Astrocyte of the hippocampus (primary cell): ENCODE measurements around the gene CUEDC1.

Experiments
- DNase-seq: peaks from one replicate; pipeline ENCODE4 v3.0.0; 2011; ENCODE audit warnings: low read depth, low spot score

The CUEDC1 gene, protein sequence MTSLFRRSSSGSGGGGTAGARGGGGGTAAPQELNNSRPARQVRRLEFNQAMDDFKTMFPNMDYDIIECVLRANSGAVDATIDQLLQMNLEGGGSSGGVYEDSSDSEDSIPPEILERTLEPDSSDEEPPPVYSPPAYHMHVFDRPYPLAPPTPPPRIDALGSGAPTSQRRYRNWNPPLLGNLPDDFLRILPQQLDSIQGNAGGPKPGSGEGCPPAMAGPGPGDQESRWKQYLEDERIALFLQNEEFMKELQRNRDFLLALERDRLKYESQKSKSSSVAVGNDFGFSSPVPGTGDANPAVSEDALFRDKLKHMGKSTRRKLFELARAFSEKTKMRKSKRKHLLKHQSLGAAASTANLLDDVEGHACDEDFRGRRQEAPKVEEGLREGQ

GRCh38 chr17:57955183-57955931 is at the start of gene CUEDC1:
Gene CUEDC1, minus strand, starts transcription at chr17:57955412. Its CDS starts 69,848 bp downstream, at chr17:57885564.
- DNase-seq, result peak; percentile 89

DNA sequence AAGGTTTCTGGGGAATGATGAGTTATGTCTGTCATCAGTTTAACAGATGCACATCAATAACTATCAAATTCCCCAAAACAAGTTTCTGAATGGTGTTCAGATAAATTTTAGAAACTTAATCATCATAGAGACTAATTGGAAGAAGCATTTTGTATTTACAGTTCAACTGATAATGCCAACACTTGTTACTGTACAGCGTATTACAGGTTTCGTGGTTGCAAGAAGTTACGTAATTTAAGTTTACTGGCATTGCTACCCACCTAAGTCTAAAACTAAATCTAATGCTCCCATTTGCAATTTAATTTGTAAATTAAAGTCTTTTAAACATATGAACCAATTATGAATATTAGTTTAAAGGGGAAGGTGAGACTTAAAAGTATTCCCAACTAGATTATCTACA is 48.8 kb upstream of the CUEDC1 start:
- DNase-seq, result no peak

- DNase-seq, result no peak
Measured at GRCh38 chr17:58002973-58003372, 47.8 kb upstream of the CUEDC1 start.

GRCh38 chr17:58002154-58002948 is 47.1 kb upstream of the CUEDC1 start:
- DNase-seq, result no peak

DNA sequence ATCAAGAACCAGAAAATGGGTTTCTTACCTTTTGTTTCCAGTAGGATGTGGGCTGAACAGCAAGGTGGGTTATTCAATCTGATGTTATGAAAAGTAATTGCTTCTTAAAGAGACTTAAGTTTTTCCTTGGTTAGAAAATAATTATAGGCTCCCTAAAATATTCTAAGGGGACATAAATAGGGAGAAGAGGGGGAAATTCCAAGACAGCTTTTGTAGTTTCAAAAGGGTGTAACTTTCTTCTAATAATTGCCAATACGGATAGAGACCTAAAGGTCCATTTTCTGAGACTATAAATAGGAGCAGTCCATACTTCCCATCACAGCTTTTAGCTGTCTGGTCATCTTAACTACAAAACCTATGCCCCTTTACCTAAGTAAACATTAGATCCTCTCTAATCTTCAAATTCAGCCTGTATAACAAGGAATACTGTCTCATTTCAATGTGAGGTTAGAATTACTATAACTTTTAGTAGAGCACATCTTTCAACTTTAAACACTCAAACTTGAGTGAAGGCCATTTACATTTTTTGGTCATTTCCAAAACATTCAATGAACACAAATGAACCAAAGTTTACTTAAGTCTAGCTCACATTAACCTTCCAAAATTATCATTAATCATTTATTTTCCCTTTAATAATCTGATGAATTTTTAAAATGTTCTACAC is 46.4 kb upstream of the CUEDC1 start:
- no peak for DNase-seq

- DNase-seq, result peak; percentile 85
Measured at GRCh38 chr17:57999496-58000017, 44.3 kb upstream of the CUEDC1 start.

DNA sequence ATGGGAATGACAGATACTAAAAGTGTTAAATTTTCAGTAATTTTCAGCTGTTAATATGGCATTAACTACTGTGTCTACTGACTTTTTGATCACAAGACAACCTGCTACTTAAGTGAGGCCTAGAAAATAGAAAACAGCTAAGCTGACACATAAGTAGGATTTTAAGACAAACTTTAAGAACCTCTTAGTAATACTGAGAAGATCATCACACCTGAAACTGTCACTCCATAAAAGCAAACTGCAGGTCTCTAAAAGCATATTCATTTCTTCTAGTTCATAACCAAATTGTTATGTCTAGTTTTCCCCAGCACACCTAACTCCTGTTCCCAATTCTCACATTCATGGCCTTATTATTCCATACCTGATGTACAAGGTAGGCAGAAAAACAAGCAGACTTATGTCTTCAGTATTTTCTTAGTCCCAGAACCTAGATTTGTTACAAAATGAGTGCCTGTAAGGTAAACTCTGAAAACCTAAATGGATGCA is 43.8 kb upstream of the CUEDC1 start:
- DNase-seq, result no peak

DNA sequence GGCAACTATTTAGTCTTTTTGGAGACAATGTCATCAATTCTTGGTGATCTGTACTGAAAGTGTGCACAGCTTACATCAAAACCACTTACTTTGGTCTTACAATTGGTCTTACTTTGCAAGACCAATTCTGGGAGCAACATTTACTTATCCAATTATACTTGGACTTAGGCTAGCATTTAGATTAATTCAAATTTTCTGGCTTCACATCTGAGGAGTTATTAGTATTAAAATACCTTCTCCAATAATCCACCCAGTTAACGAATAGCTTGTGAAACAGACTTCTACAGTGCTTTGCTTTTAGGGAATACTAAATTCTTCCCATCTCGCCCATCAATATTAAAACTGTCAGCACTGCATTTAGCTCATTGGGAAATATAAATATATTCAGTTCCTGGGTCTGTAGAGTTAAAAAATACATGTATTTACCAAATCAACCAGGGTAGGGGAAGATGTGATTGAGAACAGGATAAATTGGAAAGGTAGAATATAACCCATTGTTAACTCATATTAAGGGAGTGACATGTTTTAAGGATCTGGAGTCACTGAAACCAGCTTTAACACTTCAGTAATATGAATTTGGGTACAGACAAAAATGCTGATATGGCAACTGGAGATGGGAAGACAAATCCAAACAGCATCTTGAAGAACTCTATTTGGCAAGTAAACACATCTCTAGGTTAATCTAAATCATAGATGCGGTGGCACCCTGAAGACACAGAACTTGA is 42.0 kb upstream of the CUEDC1 start:
- DNase-seq, result no peak

DNA sequence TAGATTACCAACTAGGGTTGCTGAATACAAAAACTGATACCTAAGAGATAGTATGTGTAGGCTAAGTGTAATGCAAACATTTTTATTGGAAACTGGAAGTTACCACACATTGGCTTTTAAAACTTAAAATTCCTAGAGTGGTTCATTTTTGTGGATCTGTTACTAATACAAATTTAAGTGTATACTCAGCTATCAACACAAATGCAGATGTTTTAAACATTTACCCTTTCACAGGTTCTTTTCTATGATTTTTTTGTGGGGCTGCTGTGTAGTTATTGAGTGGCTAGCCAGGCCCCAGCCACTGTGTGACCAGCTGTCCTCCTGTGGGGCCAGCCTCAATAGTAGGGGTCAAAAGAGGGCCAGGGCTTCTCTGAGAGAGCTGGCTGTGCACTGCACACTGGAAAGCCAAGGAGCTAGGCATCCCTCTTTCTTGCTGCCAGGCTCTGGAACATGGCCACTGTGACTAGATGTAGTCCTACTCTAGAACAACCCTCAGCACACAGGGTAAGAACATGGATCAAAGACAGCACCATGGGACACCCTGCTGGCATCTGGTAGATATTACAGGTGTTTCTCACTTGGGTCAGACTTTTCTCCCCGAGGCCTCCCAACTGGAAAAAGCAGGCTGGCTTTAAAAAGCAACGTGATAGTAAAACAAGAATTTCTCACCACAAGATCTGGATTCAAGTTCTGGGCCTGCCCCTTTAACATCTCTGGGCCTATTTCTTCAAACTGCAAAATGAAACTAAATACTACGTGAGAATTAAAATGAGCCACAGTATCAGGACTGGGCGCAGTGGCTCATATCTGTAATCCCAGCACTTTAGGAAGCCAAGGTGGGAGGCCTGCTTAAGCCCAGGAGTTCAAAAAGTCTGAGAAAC is 40.1 kb upstream of the CUEDC1 start:
- DNase-seq, result peak; percentile 89

GRCh38 chr17:57994436-57994835 is 39.2 kb upstream of the CUEDC1 start:
- DNase-seq, result no peak

- DNase-seq, result no peak
Measured at GRCh38 chr17:57993471-57994365, 38.5 kb upstream of the CUEDC1 start.

- no peak for DNase-seq
Measured at GRCh38 chr17:57991537-57991936, 36.3 kb upstream of the CUEDC1 start.

DNA sequence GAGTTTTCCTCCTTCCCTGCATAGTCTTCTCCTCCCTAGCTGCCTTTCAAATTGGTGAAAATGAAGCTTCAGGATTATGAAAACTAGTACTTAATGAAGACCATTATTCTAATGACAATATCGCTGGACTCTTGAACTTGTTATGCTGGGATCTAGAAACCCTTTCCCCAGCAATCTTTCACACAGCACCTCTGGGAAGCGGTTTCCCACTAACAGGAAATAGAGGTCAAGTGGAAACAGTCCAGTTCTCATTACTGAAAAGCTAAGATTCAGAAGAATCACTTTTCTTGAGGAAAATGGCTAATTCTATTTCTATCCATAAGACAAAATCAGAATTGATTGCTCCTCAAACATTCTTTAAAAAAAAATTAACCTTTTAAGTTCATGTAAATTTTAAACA is 34.8 kb upstream of the CUEDC1 start:
- DNase-seq, result no peak

DNA sequence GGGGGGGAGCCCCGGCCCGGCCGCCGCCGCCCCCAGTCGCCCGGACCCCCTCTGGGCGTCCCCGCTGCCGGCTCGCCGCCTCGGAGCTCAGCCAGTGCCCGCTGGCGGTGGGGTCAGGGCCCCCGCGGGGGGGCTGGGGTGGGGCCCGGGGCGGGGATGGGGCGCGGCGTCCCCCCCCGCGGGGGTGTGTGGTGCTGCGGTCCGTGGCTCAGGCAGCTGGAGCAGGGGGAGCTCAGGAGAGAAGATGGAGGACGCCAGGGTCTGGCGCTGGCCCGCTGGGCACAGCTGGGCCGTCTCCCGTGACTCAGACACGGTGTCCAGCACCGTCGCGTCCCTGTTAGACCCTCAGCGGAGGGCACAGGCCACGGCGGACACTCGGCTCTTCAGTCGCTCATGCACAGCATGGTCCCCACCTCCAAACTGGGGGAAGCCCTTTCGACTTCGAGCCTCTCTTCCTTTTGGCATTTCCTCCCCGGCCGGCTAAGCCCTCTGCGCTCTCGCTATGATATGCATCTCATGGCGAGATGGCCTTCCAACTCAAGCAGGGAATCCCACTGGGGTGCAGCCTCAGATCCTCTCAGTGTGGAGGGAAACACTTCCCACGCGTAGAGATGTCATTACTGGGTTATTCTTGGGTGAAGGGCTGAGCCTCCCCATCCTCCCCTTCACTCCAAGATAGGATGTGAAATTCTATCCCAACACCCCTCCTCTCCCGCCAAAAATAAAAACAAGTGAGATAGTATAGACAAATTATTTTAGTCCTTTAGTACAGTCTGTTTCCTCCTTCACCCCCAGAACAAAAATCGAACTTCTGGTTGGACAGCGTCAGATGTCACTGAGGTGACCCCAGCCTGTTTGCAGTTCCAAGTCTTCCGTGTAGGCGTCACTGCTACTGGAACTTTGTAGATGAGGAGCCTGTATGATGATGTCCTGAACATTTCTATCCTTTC is 33.4 kb upstream of the CUEDC1 start:
- peak; percentile 87 for DNase-seq

- DNase-seq, result peak; percentile 93
Measured at GRCh38 chr17:57987581-57988300, 32.5 kb upstream of the CUEDC1 start, which contains the start of gene VEZF1. Gene VEZF1, minus strand, starts transcription at chr17:57988254. Its CDS starts 143 bp downstream, at chr17:57988111.

- DNase-seq, result peak; percentile 91
Measured at GRCh38 chr17:57986841-57987580, 31.8 kb upstream of the CUEDC1 start.
